ENCODE data around the gene HLCS.
"Not testable (repeated sequence)": the region's sequence is repeated elsewhere in the genome, so short reads cannot be mapped to it uniquely, and the experiment has no call there.

HLCS gene

GRCh38 chr21:36966066-36966820, at the start of gene HLCS:
HLCS (minus strand) TSS chr21:36966669; CDS start chr21:36966638, 31 bp downstream.
- peak; percentile 48 for DNase-seq

- DNase-seq, result peak; percentile 89
Observed at GRCh38 chr21:37009740-37010341, 43.4 kb upstream of the HLCS start.

GRCh38 chr21:37008724-37009123, 42.3 kb upstream of the HLCS start:
- peak; percentile 90 for DNase-seq

- DNase-seq, result no peak
Observed at GRCh38 chr21:37006486-37007291, 40.2 kb upstream of the HLCS start, which contains the start of gene RIPPLY3. RIPPLY3 (plus strand) TSS chr21:37006702; CDS start chr21:37006773, 71 bp downstream.

GRCh38 chr21:37005548-37006485, 39.3 kb upstream of the HLCS start:
- no peak for DNase-seq

GRCh38 chr21:37003917-37004316, 37.4 kb upstream of the HLCS start:
- not testable (repeated sequence) for DNase-seq

GRCh38 chr21:37002851-37003250, 36.4 kb upstream of the HLCS start:
- DNase-seq, result not testable (repeated sequence)

- no peak for DNase-seq
Observed at GRCh38 chr21:37001441-37001840, 35.0 kb upstream of the HLCS start.

GRCh38 chr21:37000381-37000780, 33.9 kb upstream of the HLCS start:
- no peak for DNase-seq

- no peak for DNase-seq
Observed at GRCh38 chr21:36999131-36999898, 32.8 kb upstream of the HLCS start.

- not testable (repeated sequence) for DNase-seq
Observed at GRCh38 chr21:36995285-36995684, 28.8 kb upstream of the HLCS start.

- DNase-seq, result no peak
Observed at GRCh38 chr21:36994501-36995158, 28.2 kb upstream of the HLCS start.

- DNase-seq, result no peak
Observed at GRCh38 chr21:36992671-36993070, 26.2 kb upstream of the HLCS start.

GRCh38 chr21:36990508-36991205, 24.2 kb upstream of the HLCS start:
- no peak for DNase-seq

- DNase-seq, result peak; percentile 85
Observed at GRCh38 chr21:36989699-36990507, 23.4 kb upstream of the HLCS start.

- DNase-seq, result not testable (repeated sequence)
Observed at GRCh38 chr21:36989199-36989698, 22.8 kb upstream of the HLCS start.

- no peak for DNase-seq
Observed at GRCh38 chr21:36988536-36988935, 22.1 kb upstream of the HLCS start.

GRCh38 chr21:36987845-36988244, 21.4 kb upstream of the HLCS start:
- DNase-seq, result no peak

All from NCI-H1417 treated with DMSO at 0.1 percent for 48 hours (cell line).